A673 (cell line): ENCODE measurements around the gene IL1RN.

Experiments used
- EZH2 ChIP-seq: fragments of 200-600 bp; sonication (generic); IDR thresholded peaks from 2 replicates; pipeline ENCODE4 v1.6.1; 2017; ENCODE audit warnings: borderline replicate concordance, low read depth, mild to moderate bottlenecking, mixed read lengths, antibody characterized with exemption, low read length; ENCODE audit not compliant: poor library complexity, severe bottlenecking
- TF ChIP-seq, protein P1 (sequence below): fragments of 300-800, 200-600 bp; sonication (generic); conservative IDR thresholded peaks from 2 replicates; pipeline ENCODE4 v1.5.1; 2017; ENCODE audit warnings: low read depth, mild to moderate bottlenecking, antibody characterized with exemption, low read length, moderate library complexity, mixed read lengths

DNA sequence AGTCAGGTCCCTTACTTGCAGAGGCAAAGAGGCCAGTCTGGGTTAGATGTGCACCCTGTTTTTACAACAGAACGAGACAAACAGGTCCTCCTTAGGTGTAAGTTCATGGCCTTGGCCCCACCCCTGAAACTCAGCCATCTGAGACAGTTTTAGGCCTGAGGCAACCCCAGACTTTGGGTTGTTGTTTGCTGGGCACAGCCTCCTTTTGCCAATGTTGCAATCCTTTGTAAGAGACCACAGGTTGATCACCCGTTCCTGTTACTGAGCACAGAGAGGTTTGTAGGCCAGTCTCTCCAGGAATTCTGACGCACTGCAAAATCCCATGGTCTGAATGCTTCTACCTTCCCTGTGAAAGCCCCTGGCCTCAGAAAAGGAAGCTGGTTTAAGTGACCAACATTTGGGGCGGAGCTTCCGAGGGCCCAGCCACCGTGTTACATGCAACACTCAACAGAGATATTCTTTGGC is 15.5 kb upstream of the IL1RN start:
- TF ChIP-seq, protein P1, sequence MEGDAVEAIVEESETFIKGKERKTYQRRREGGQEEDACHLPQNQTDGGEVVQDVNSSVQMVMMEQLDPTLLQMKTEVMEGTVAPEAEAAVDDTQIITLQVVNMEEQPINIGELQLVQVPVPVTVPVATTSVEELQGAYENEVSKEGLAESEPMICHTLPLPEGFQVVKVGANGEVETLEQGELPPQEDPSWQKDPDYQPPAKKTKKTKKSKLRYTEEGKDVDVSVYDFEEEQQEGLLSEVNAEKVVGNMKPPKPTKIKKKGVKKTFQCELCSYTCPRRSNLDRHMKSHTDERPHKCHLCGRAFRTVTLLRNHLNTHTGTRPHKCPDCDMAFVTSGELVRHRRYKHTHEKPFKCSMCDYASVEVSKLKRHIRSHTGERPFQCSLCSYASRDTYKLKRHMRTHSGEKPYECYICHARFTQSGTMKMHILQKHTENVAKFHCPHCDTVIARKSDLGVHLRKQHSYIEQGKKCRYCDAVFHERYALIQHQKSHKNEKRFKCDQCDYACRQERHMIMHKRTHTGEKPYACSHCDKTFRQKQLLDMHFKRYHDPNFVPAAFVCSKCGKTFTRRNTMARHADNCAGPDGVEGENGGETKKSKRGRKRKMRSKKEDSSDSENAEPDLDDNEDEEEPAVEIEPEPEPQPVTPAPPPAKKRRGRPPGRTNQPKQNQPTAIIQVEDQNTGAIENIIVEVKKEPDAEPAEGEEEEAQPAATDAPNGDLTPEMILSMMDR, result no peak
- TF ChIP-seq EZH2, result no peak
